RCC 7860 (cell line): ENCODE data around the gene SUSD4.
"Not testable (repeated sequence)": the region's sequence is repeated elsewhere in the genome, so short reads cannot be mapped to it uniquely, and the experiment has no call there.

ENCODE experiments used
- DNase-seq: peaks from one replicate; pipeline ENCODE4 v3.0.0-alpha.2; 2015; ENCODE audit warnings: low spot score
- FAIRE-seq: peaks from 2 replicates; lab custom pipeline; 2012; peaks lifted over from hg19 to GRCh38; lab: Jason Lieb, UNC

Gene SUSD4

GRCh38 chr1:223257856-223258550, 106.0 kb downstream of the SUSD4 start:
- FAIRE-seq (no peak), DNase-seq (no peak)

DNA sequence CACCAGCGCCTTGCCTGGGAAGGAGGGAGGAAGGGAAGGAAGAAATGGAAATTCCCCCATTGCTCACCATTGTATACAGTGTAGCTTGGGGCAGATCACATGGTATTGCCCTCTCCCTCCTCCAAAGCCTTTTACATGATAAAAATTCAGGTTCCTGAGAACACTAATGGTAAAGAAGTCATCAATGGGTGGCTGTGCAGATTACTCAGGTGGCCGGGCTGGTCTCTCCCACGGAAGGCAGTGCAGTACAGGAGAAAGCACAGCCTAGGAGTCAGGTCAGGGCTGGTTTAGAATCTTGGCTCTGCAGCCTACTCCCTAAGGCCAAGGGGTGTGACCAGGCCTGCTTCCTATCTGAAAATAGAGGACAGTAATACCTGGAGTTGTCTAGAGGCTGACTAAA, 107.9 kb downstream of the SUSD4 start:
- DNase-seq: no peak
- no peak for FAIRE-seq

- DNase-seq (no peak), FAIRE-seq (no peak)
Measured at GRCh38 chr1:223253916-223254315, 110.1 kb downstream of the SUSD4 start.

DNA sequence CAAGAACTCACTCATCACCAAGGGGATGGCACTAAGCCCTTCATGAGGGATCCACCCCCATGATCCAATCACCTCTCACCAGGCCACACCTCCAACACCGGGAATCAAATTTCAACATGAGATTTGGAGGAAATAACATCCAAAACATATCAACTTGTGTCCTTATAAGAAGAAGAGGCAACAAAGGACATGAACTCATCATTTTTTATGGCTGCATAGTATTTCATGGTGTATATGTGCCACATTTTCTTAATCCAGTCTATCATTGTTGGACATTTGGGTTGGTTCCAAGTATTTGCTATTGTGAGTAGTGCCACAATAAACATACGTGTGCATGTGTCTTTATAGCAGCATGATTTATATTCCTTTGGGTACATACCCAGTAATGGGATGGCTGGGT, 112.6 kb downstream of the SUSD4 start:
- not testable (repeated sequence) for DNase-seq, FAIRE-seq

DNA sequence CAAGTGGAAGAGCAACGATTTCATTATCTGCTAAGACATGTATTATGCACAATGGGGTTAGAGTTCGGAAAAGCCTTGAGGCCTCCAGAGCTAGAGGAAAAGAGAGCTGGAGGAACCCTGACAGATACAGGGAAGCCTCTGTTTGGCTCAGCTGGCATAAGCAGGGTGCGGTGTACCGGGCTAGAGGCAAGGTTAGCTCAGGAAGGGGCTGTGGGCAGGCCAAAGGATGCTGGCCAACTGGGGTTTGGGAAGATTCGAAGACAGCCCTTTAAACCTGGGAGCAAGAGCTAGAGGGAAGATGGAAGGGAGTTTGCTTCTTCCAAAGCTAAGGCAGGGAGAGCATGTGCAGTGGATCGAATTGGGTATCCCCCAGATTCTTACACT, 113.4 kb downstream of the SUSD4 start:
- FAIRE-seq (no peak), DNase-seq (no peak)

GRCh38 chr1:223249854-223250631, 113.9 kb downstream of the SUSD4 start:
- DNase-seq (no peak), FAIRE-seq (no peak)

GRCh38 chr1:223248770-223249140, 115.2 kb downstream of the SUSD4 start:
- FAIRE-seq (no peak), DNase-seq (no peak)

- FAIRE-seq (no peak), DNase-seq (no peak)
Measured at GRCh38 chr1:223248001-223248769, 115.8 kb downstream of the SUSD4 start.

GRCh38 chr1:223246476-223247112, 117.4 kb downstream of the SUSD4 start:
- no peak for DNase-seq
- no peak for FAIRE-seq

DNA sequence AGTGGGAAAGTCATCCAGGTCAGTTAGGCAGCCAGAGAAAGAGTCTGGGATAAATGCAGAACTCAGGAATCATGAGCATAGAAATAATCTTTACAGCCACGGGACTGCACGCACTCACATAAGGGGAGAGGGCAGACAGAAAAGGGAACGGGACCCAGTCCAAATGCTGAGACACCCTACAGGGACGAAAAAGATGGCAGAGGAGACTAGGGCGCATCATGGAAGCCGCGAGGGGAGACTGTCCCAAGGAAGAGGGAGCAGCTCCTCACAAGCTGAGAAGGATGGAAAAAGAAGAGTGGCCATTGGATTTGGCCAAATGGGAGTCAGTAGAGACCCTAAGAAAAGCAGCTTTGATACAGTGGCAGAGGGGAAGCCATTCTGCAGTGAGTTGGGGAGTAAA, 118.0 kb downstream of the SUSD4 start:
- FAIRE-seq: no peak
- no peak for DNase-seq

DNA sequence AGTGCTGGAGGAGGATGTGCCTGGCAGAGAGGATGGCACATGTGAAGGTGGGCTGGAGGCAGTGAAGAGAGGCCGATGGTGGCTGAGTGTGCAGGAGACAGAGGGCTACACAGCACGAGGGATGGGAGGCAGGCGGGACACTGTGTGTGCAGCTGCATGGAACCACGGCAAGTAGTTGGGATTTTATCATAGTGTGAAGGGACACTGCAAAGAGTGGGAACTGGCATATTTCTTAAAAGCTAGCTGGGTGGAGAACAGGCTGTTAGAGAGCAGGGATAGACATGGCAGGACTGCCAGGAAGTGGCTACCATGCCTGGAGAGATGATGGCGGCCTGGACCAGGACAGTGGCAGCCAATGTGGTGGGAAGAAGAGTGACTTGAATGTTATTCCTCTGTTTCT, 118.6 kb downstream of the SUSD4 start:
- FAIRE-seq (no peak), DNase-seq (no peak)

DNA sequence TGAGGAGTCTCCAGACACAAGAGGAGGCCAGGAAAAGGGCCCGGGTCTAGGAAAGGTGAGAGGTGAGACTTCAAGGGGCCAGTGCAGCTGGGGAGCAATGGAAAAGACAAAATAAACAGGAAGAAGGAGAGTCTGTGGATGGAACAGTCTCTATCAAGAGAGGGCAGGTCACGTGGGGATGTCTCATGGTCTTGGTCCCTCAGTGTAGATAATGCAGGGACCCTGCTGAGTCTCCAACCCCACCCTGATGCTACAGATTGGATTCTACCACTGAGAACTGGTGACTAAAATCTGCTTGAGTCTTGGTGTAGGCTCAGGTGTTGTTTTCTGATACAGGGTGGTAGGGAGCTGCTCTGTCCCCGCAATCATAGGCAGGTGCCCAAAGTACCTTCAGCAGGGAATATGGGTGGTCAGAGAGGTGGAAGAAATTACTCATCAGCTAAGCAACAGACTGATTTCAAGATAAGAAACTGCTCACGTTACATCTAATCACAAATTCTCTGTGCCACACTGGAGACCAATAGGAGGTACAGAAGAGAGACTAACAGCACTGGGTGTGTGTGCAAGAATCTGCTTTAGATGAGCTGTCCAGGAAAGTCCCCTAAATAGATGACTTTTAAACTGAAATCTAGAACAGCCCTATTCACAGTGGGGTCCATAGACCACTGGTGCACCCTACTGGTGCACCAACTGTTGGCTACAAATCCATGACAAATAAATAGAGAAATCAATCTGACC, 119.4 kb downstream of the SUSD4 start:
- FAIRE-seq (no peak), DNase-seq (peak; percentile 36)

- no peak for FAIRE-seq
Measured at GRCh38 chr1:223243441-223244050, 120.4 kb downstream of the SUSD4 start.

DNA sequence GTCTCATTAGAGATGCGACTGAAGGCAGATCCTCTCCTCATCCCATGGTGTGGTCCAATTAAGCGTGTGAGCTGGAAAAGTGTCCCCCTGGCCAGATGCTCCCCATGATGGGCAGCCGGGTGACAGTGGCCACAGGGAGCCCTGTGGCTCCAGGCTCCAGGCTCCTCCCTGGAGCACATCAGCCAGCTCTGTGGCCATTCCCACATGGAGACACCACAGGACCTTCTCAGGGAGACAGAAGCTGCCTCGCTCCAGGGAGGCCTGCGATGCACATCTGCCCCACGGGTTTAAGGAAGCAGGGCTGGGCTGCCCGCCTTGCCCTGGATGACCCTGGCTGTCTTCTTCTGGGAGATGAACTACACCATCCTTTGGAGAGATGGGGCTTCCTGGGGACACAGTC, 121.0 kb downstream of the SUSD4 start:
- FAIRE-seq: no peak
- DNase-seq: no peak

More at GRCh38 chr1:223243441-223244050, 120.4 kb downstream of the SUSD4 start:
- no peak for DNase-seq

GRCh38 chr1:223242382-223242955, 121.5 kb downstream of the SUSD4 start:
- FAIRE-seq (no peak), DNase-seq (no peak)

GRCh38 chr1:223240122-223240521, 123.9 kb downstream of the SUSD4 start:
- FAIRE-seq (no peak), DNase-seq (no peak)

- DNase-seq (no peak), FAIRE-seq (no peak)
Measured at GRCh38 chr1:223235091-223235490, 128.9 kb downstream of the SUSD4 start.

- FAIRE-seq: no peak
- DNase-seq: no peak
Measured at GRCh38 chr1:223234534-223234933, 129.4 kb downstream of the SUSD4 start.

DNA sequence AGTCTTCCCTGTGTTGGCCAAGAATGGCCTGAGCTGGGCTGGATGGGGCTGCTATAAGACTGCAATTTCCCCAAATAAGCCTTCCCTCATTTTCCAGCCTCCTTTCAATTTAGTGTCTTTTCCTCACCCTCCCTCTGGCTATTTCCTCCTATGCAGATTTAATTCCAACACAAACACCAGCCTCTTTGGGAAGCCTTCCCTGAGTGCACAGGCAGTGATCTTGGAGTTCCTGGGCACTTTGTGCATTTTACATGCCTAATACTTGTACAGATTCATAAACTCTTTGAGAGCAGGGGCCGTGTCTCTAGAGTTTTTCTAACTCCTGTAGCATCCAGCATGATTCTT, 129.8 kb downstream of the SUSD4 start:
- FAIRE-seq: no peak
- DNase-seq: no peak
